K562 (cell line): ENCODE results near the gene GAS2L2. TPM values are rescaled to one million over a fixed set of nuclear protein-coding genes. Genes with fewer than 3 reads are reported as not detected.

Experiments used
- ETV5 ChIP-seq: sonication (generic); formaldehyde crosslinking; IDR thresholded peaks from 2 replicates; pipeline ENCODE4 v1.4.0; 2020; ENCODE audit warnings: low read depth, mild to moderate bottlenecking, missing genetic modification reagents
- HNRNPUL1 ChIP-seq: fragments of 200-400 bp; formaldehyde crosslinking; IDR thresholded peaks from 2 replicates; pipeline ENCODE4 v1.6.1; 2017; ENCODE audit warnings: low read length
- ZNF224 ChIP-seq: sonication (generic); formaldehyde crosslinking; IDR thresholded peaks from 2 replicates; pipeline ENCODE4 v1.8.0; 2022; ENCODE audit warnings: mild to moderate bottlenecking, missing genetic modification reagents
- ZNF316 ChIP-seq: fragments of 450-650 bp; IDR thresholded peaks from 2 replicates; pipeline ENCODE4 v1.6.1; 2016
- ZNF584 ChIP-seq: fragments of 200-800 bp; sonication (Bioruptor generic); IDR thresholded peaks from 2 replicates; pipeline ENCODE4 v1.6.1; 2016; ENCODE audit warnings: low read depth, mild to moderate bottlenecking, missing genetic modification characterization, missing compliant biosample characterization
- polyA plus RNA-seq, 8 experiments: library from polyadenylated mRNA; depleted of rRNA in 4 of 8; stranded (reverse) in 5 of 8; unstranded in 3 of 8; fragments of >200 nt; fragmentation: Nextera tagmentation in 2 of 8; fragmentation: Illumina TruSeq in 1 of 8; extraction: Ambion mirVana in 2 of 8; extraction: Trizol in 1 of 8; gene quantifications; 2 replicates each; pipeline versions ENCODE4 v1.2.1 to v1.2.3, GENCODE V29; 2011 to 2014; ENCODE audit warnings: inconsistent platforms in 1 of 8, missing spikeins in 1 of 8
- total RNA-seq, 7 experiments: library from RNA; depleted of rRNA in 6 of 7; stranded (reverse); fragments of >200 nt in 6 of 7; fragmentation: Illumina TruSeq in 2 of 7; extraction: Trizol in 2 of 7; gene quantifications; 2 replicates each; pipeline versions ENCODE4 v1.2.1 to v1.2.3, GENCODE V29; 2011 to 2021; ENCODE audit warnings: low replicate concordance in 1 of 7
- TF ChIP-seq, protein P1 (sequence below): fragments of 450-650 bp; IDR thresholded peaks from 2 replicates; pipeline ENCODE4 v1.6.1; 2016; ENCODE audit warnings: low read depth

GAS2L2 gene
- total and polyA plus RNA-seq, 9 of the 15 experiments (the other 6 are each of a cell fraction or from before 2014, with no cell fraction given), result not detected

DNA sequence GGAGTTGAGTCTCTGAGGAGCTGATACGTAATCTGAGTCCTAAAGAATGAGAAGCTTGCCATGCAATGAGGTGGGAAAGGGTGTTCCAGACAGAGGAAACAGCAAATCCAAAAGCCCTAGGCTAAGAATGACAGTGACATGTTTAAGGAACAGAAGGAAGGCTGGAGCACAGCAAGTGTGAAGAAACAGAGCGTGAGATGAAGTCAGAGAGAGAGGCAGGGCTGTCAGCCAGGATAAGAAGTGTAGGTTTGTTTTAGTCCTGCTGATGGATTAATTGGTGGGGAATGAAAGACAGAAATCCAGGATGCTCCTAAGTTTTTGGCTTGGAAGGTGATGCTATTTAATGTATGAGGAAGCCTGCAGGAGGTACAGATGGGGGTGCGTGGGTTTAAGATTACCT is 27.9 kb upstream of the GAS2L2 start (continued):
- TF ChIP-seq, protein P1, sequence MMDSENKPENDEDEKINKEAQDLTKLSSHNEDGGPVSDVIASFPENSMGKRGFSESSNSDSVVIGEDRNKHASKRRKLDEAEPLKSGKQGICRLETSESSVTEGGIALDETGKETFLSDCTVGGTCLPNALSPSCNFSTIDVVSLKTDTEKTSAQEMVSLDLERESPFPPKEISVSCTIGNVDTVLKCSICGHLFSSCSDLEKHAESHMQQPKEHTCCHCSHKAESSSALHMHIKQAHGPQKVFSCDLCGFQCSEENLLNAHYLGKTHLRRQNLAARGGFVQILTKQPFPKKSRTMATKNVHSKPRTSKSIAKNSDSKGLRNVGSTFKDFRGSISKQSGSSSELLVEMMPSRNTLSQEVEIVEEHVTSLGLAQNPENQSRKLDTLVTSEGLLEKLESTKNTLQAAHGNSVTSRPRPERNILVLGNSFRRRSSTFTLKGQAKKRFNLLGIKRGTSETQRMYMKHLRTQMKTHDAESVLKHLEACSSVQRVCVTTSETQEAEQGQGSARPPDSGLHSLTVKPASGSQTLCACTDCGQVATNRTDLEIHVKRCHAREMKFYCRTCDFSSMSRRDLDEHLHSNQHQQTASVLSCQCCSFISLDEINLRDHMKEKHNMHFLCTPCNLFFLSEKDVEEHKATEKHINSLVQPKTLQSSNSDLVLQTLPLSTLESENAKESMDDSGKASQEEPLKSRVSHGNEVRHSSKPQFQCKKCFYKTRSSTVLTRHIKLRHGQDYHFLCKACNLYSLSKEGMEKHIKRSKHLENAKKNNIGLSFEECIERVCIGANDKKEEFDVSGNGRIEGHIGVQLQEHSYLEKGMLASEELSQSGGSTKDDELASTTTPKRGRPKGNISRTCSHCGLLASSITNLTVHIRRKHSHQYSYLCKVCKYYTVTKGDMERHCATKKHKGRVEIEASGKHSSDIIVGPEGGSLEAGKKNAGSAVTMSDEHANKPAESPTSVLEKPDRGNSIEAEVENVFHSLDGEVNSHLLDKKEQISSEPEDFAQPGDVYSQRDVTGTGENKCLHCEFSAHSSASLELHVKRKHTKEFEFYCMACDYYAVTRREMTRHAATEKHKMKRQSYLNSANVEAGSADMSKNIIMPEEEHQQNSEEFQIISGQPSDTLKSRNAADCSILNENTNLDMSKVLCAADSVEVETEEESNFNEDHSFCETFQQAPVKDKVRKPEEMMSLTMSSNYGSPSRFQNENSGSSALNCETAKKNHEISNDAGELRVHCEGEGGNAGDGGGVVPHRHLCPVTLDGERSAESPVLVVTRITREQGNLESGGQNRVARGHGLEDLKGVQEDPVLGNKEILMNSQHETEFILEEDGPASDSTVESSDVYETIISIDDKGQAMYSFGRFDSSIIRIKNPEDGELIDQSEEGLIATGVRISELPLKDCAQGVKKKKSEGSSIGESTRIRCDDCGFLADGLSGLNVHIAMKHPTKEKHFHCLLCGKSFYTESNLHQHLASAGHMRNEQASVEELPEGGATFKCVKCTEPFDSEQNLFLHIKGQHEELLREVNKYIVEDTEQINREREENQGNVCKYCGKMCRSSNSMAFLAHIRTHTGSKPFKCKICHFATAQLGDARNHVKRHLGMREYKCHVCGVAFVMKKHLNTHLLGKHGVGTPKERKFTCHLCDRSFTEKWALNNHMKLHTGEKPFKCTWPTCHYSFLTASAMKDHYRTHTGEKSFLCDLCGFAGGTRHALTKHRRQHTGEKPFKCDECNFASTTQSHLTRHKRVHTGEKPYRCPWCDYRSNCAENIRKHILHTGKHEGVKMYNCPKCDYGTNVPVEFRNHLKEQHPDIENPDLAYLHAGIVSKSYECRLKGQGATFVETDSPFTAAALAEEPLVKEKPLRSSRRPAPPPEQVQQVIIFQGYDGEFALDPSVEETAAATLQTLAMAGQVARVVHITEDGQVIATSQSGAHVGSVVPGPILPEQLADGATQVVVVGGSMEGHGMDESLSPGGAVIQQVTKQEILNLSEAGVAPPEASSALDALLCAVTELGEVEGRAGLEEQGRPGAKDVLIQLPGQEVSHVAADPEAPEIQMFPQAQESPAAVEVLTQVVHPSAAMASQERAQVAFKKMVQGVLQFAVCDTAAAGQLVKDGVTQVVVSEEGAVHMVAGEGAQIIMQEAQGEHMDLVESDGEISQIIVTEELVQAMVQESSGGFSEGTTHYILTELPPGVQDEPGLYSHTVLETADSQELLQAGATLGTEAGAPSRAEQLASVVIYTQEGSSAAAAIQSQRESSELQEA, result no peak
- TF ChIP-seq ETV5 (CRISPR knock-in tag) (no peak), ZNF584 (no peak), HNRNPUL1 (no peak), ZNF316 (no peak), ZNF224 (CRISPR knock-in tag) (no peak)
